OCI-LY7 (cell line): ENCODE data around the gene FAM174A. TPM values are rescaled to one million over a fixed set of nuclear protein-coding genes. Genes with fewer than 3 reads are reported as not detected.

ENCODE experiments used
- Bru-seq: library from RNA; stranded (reverse); fragments of 400-500 nt; gene quantifications from one replicate; lab custom pipeline; 2021; lab: Mats Ljungman, UMichigan
- BruChase-seq, 2 experiments: library from RNA; stranded (reverse); fragments of 400-500 nt; gene quantifications; one replicate each; lab custom pipeline; 2021; lab: Mats Ljungman, UMichigan
- BruUV-seq: library from RNA; stranded (reverse); fragments of 400-500 nt; replicated peaks from 2 replicates; lab custom pipeline; 2021; lab: Mats Ljungman, UMichigan
- CTCF ChIA-PET: fragments of 300-600 bp; sonication (Branson Sonifier 250); formaldehyde crosslinking; loops from one replicate; lab custom pipeline; 2022; ENCODE audit warnings: antibody characterized with exemption; ENCODE audit not compliant: unreplicated experiment; lab: Charles Lee
- POLR2A ChIA-PET: fragments of 300-600 bp; sonication (Branson Sonifier 250); formaldehyde crosslinking; loops from one replicate; lab custom pipeline; 2022; ENCODE audit warnings: antibody characterized with exemption; lab: Charles Lee
- DNase-seq: peaks from one replicate; pipeline ENCODE4 v3.0.0-alpha.2; 2015; ENCODE audit warnings: low spot score
- H2AFZ ChIP-seq: fragments of 200-600 bp; sonication (generic), shearing (Covaris generic); 2 replicates; pipeline ENCODE4 v1.6.1; 2014; ENCODE audit warnings: mild to moderate bottlenecking, antibody characterized with exemption, low read length, moderate library complexity
- H3K27ac ChIP-seq: fragments of 200-600 bp; sonication (generic); 2 replicates; pipeline ENCODE4 v1.5.1; 2014; ENCODE audit warnings: mixed run types, low read depth, mild to moderate bottlenecking, moderate library complexity, low read length, inconsistent platforms; ENCODE audit not compliant: poor library complexity, severe bottlenecking
- H3K36me3 ChIP-seq: fragments of 200-600 bp; sonication (generic); 2 replicates; pipeline ENCODE4 v1.6.1; 2014; ENCODE audit warnings: mild to moderate bottlenecking, antibody characterized with exemption, low read length, moderate library complexity, mixed read lengths; ENCODE audit not compliant: insufficient read depth
- H3K4me1 ChIP-seq: fragments of 200-600 bp; sonication (generic); 2 replicates; pipeline ENCODE4 v1.5.1; 2014; ENCODE audit warnings: mild to moderate bottlenecking, low read length; ENCODE audit not compliant: insufficient read depth, poor library complexity, severe bottlenecking
- H3K4me2 ChIP-seq: fragments of 200-600 bp; sonication (generic); 2 replicates; pipeline ENCODE4 v1.6.1; 2014; ENCODE audit warnings: mild to moderate bottlenecking, low read length
- H3K4me3 ChIP-seq: fragments of 200-600 bp; sonication (generic); 2 replicates; pipeline ENCODE4 v1.5.1; 2014; ENCODE audit warnings: mild to moderate bottlenecking, low read depth, low read length; ENCODE audit not compliant: poor library complexity, severe bottlenecking
- H3K79me2 ChIP-seq: fragments of 200-600 bp; sonication (generic); 2 replicates; pipeline ENCODE4 v1.6.1; 2016; ENCODE audit warnings: low read depth, mild to moderate bottlenecking, low read length, moderate library complexity, mixed read lengths; ENCODE audit not compliant: insufficient read depth
- H3K9me2 ChIP-seq: fragments of 200-600 bp; sonication (generic); 2 replicates; pipeline ENCODE4 v1.6.1; 2016; ENCODE audit warnings: mild to moderate bottlenecking, low read length, mixed read lengths; ENCODE audit not compliant: insufficient read depth
- H3K9me3 ChIP-seq: fragments of 200-600 bp; sonication (generic); 2 replicates; pipeline ENCODE4 v1.6.1; 2014; ENCODE audit warnings: mild to moderate bottlenecking, mixed run types, low read length, mixed read lengths
- H4K20me1 ChIP-seq: fragments of 200-600 bp; sonication (generic); 2 replicates; pipeline ENCODE4 v1.6.1; 2014; ENCODE audit warnings: mild to moderate bottlenecking, antibody characterized with exemption, low read length, moderate library complexity, mixed read lengths; ENCODE audit not compliant: insufficient read depth
- EZH2phosphoT487 ChIP-seq: fragments of 200-600 bp; sonication (generic); IDR thresholded peaks from 2 replicates; pipeline ENCODE4 v1.6.1; 2018; ENCODE audit warnings: low read depth, borderline replicate concordance, mild to moderate bottlenecking, mixed run types, antibody characterized with exemption, low read length, moderate library complexity, mixed read lengths
- intact Hi-C: fragments of 100-400 bp; cut with micrococcal nuclease; formaldehyde crosslinking; loops from one replicate; pipeline ENCODE4 v1.10.0; 2022; ENCODE audit not compliant: unreplicated experiment
- long read RNA-seq: library from polyadenylated mRNA; stranded (forward); transcript quantifications from one replicate; pipeline ENCODE4 v2.0.0, GENCODE V29; 2022
- total RNA-seq, 2 experiments: library from RNA; depleted of rRNA in 1 of 2; stranded (reverse); fragments of >200 nt in 1 of 2; shearing (Covaris generic) in 1 of 2; gene quantifications; 2 replicates each; pipeline ENCODE4 v1.2.3, GENCODE V29; 2014 to 2022
- TF ChIP-seq, protein P1 (sequence below): fragments of 200-600 bp; sonication (generic); conservative IDR thresholded peaks from 2 replicates; pipeline ENCODE4 v1.5.1; 2014; ENCODE audit warnings: mild to moderate bottlenecking, antibody characterized with exemption, low read length, moderate library complexity, mixed read lengths

FAM174A gene
- total RNA-seq (2014; rRNA removed; shearing (Covaris generic)) (0.64 and 1.2 TPM in 2 replicates), total RNA-seq (2022) (3.9 and 6.3 TPM in 2 replicates), Bru-seq, nascent RNA (percentile 59 among the genes with signal in this experiment), BruChase-seq, experiment 1, labeled RNA remaining after a 6-hour chase (percentile 39 among the genes with signal in this experiment), BruChase-seq, experiment 2, labeled RNA remaining after a 2-hour chase (percentile 43 among the genes with signal in this experiment)
- long read RNA-seq, transcript FAM174A-201 (3 exons, 1,356 nt), result major isoform, 11 of 11 reads
- long read RNA-seq, partial matches to known transcripts, result 0 of 11 reads
- long read RNA-seq, other reads (novel, unspliced or antisense), result 0 of 11 reads

DNA sequence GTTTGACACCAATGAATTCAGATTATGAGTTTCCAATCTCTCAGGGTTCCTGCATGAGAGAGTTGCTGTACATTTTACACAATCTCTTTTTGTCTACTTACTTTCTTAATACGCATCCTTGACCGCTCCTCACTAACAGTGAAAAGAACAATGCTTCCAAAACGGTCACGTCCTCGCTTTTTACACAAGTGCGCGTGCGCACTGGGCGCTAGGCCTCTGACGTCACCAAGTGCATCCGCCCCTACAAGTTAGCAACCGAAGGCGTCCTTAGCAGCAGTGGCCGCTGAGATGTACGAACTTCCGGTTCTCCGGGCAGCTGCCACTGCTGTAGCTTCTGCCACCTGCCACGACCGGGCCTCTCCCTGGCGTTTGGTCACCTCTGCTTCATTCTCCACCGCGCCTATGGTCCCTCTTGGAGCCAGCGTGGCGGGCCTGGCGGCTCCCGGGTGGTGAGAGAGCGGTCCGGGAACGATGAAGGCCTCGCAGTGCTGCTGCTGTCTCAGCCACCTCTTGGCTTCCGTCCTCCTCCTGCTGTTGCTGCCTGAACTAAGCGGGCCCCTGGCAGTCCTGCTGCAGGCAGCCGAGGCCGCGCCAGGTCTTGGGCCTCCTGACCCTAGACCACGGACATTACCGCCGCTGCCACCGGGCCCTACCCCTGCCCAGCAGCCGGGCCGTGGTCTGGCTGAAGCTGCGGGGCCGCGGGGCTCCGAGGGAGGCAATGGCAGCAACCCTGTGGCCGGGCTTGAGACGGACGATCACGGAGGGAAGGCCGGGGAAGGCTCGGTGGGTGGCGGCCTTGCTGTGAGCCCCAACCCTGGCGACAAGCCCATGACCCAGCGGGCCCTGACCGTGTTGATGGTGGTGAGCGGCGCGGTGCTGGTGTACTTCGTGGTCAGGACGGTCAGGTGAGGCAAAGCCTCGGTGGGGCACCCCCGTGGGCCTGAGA is at the start of gene FAM174A:
Gene FAM174A (plus strand): TSS at position 315 of the 946 bp plus-strand sequence. CDS start 157 bp downstream, at position 472.
- DNase-seq, result peak; percentile 93
- peak within 1 kb of the TSS; percentile 82 for H2AFZ ChIP-seq
- H3K9me2 ChIP-seq, result 0 out of 2 replicates have a peak, but pooled peaks cover 7% of the 10 kb centered on the region
- no peak within 1 kb of the TSS for H3K27ac ChIP-seq
- H3K36me3 ChIP-seq, result no peaks in the 10 kb centered on the region
- ChIA-PET CTCF (no interaction called here), POLR2A (interaction anchor here (0.9 to 1.8 kb wide), 6 partner anchors 13 to 409 kb away, joined by 3 to 6 read pairs (median 4); partner anchors contain the start of gene ST8SIA4)
- no peaks in the 10 kb centered on the region for H3K79me2 ChIP-seq
- BruUV-seq, result no TSS peak
- H3K4me1 ChIP-seq, result no peaks in the 10 kb centered on the region
- intact Hi-C loops, result loop anchor here (1.0 kb wide), 2 partner anchors 365 to 369 kb away; no protein-coding TSS in a partner anchor
- peak within 1 kb of the TSS; percentile 70 for H3K4me2 ChIP-seq
- TF ChIP-seq, protein P1, sequence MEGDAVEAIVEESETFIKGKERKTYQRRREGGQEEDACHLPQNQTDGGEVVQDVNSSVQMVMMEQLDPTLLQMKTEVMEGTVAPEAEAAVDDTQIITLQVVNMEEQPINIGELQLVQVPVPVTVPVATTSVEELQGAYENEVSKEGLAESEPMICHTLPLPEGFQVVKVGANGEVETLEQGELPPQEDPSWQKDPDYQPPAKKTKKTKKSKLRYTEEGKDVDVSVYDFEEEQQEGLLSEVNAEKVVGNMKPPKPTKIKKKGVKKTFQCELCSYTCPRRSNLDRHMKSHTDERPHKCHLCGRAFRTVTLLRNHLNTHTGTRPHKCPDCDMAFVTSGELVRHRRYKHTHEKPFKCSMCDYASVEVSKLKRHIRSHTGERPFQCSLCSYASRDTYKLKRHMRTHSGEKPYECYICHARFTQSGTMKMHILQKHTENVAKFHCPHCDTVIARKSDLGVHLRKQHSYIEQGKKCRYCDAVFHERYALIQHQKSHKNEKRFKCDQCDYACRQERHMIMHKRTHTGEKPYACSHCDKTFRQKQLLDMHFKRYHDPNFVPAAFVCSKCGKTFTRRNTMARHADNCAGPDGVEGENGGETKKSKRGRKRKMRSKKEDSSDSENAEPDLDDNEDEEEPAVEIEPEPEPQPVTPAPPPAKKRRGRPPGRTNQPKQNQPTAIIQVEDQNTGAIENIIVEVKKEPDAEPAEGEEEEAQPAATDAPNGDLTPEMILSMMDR, result no peak
- H4K20me1 ChIP-seq, result no peaks in the 10 kb centered on the region
- peak within 1 kb of the TSS; percentile 67 for H3K4me3 ChIP-seq
- H3K9me3 ChIP-seq, result peaks cover 3% of the 10 kb centered on the region; the same call in 1 of the 2 replicates

DNA sequence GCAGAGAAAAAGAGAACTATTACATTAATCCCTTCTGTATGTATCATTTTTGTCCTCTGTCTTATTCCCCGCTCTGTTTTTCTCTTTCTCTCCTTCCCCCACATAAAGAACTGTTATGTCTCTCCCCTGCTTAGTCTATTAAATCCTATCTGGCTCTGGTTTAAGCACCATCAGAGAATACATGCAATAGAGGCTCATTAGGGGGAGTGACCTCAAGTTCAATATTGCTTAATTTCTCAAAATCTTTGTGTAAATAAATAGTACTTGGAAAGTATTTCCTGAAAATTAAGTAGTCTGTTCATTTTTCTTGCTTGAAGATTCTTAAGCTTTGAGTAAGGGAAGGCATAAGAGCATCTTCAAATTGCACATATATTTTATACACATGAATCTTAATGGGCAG is 41.2 kb upstream of the FAM174A start:
- Histone ChIP-seq H3K9me3 (no peaks in the 10 kb centered on the region), H3K79me2 (no peaks in the 10 kb centered on the region), H2AFZ (no peak overlapping the region), H3K9me2 (no peaks in the 10 kb centered on the region), H3K4me3 (no peak overlapping the region), H4K20me1 (no peaks in the 10 kb centered on the region), H3K36me3 (no peaks in the 10 kb centered on the region), H3K4me1 (no peaks in the 10 kb centered on the region), H3K4me2 (no peak overlapping the region), H3K27ac (no peak overlapping the region)
- ChIA-PET CTCF (no interaction called here), POLR2A (no interaction called here)
- no peak for DNase-seq
- no TSS peak for BruUV-seq
- TF ChIP-seq, protein P1, result no peak
- no peak for TF ChIP-seq EZH2phosphoT487
- intact Hi-C loops, result no loop called here
